Keratinocyte (primary cell): ENCODE results near the gene FKBP1A. TPM values are rescaled to one million over a fixed set of nuclear protein-coding genes. Genes with fewer than 3 reads are reported as not detected.

ENCODE experiments used
- DNase-seq: peaks from one replicate; pipeline ENCODE4 v3.0.0-alpha.2; 2011; ENCODE audit warnings: low read depth, missing footprints, low spot score
- FAIRE-seq: peaks from 2 replicates; lab custom pipeline; 2011; peaks lifted over from hg19 to GRCh38; lab: Jason Lieb, UNC
- H2AFZ ChIP-seq: 2 replicates; pipeline ENCODE4 v1.6.0; 2012; ENCODE audit warnings: low read length, control low read depth, inconsistent platforms; ENCODE audit not compliant: control insufficient read depth
- H3K27ac ChIP-seq: 2 replicates; pipeline ENCODE4 v1.5.1; 2011; ENCODE audit warnings: low read length; ENCODE audit not compliant: control insufficient read depth, insufficient read depth
- H3K27me3 ChIP-seq: 3 replicates; pipeline ENCODE4 v1.6.0; 2011; ENCODE audit warnings: low read length; ENCODE audit not compliant: control insufficient read depth, insufficient read depth; ENCODE audit errors: extremely low read depth
- H3K36me3 ChIP-seq, 2 experiments: 2 replicates in 1 of 2; 3 replicates in 1 of 2; pipeline ENCODE4 v1.5.1; 2011; ENCODE audit warnings: low read length in 2 of 2, mild to moderate bottlenecking in 1 of 2; ENCODE audit not compliant: control insufficient read depth in 2 of 2, insufficient read depth in 2 of 2; ENCODE audit errors: extremely low read depth in 1 of 2
- H3K4me1 ChIP-seq: 3 replicates; pipeline ENCODE4 v1.5.1; 2011; ENCODE audit warnings: low read length; ENCODE audit not compliant: control insufficient read depth, insufficient read depth; ENCODE audit errors: extremely low read depth
- H3K4me2 ChIP-seq: 3 replicates; pipeline ENCODE4 v1.6.0; 2011; ENCODE audit warnings: low read depth, low read length; ENCODE audit not compliant: control insufficient read depth, insufficient read depth; ENCODE audit errors: extremely low read depth
- H3K4me3 ChIP-seq, 3 experiments: fragments of 200-600 bp in 1 of 3; sonication (generic) in 1 of 3; 2 replicates in 2 of 3; 3 replicates in 1 of 3; pipeline ENCODE4 v1.5.1; 2011 to 2016; ENCODE audit warnings: low read length in 3 of 3, mild to moderate bottlenecking in 3 of 3, control low read depth in 2 of 3, inconsistent platforms in 1 of 3, low read depth in 1 of 3, mixed read lengths in 1 of 3, mixed run types in 1 of 3, moderate library complexity in 1 of 3; ENCODE audit not compliant: control insufficient read depth in 2 of 3, insufficient read depth in 2 of 3; ENCODE audit errors: extremely low read depth in 1 of 3
- H3K79me2 ChIP-seq: 2 replicates; pipeline ENCODE4 v1.6.0; 2012; ENCODE audit warnings: low read length; ENCODE audit not compliant: control insufficient read depth, insufficient read depth
- H3K9ac ChIP-seq: 3 replicates; pipeline ENCODE4 v1.6.0; 2011; ENCODE audit warnings: low read length; ENCODE audit not compliant: control insufficient read depth, insufficient read depth; ENCODE audit errors: extremely low read depth
- H3K9me1 ChIP-seq: 3 replicates; pipeline ENCODE4 v1.6.0; 2011; ENCODE audit warnings: low read length; ENCODE audit not compliant: control insufficient read depth, insufficient read depth; ENCODE audit errors: extremely low read depth
- H3K9me3 ChIP-seq: 2 replicates; pipeline ENCODE4 v1.5.1; 2012; ENCODE audit warnings: low read depth, low read length; ENCODE audit not compliant: control insufficient read depth
- H4K20me1 ChIP-seq: 3 replicates; pipeline ENCODE4 v1.6.0; 2011; ENCODE audit warnings: low read length; ENCODE audit not compliant: control insufficient read depth, insufficient read depth; ENCODE audit errors: extremely low read depth
- EZH2 ChIP-seq: IDR thresholded peaks from one replicate; pipeline ENCODE4 v1.6.1; 2012; ENCODE audit warnings: inconsistent platforms, mild to moderate bottlenecking, low read length, moderate library complexity
- dilution Hi-C: fragments of 300-500 bp; cut with MboI; formaldehyde crosslinking; loops from one replicate; pipeline ENCODE4 v1.7.0; 2020; ENCODE audit warnings: low sequenced_read_pairs; ENCODE audit not compliant: extremely low pct_ligation_motif_present
- polyA plus RNA-seq, 5 experiments: library from polyadenylated mRNA; depleted of rRNA in 3 of 5; stranded (reverse) in 3 of 5; stranded (forward) in 1 of 5; unstranded in 1 of 5; fragments of >200 nt; gene quantifications; 1 replicate in 1 of 5; 2 replicates in 3 of 5; 3 replicates in 1 of 5; pipeline versions ENCODE4 v1.2.1 to v1.2.3, GENCODE V29; 2011 to 2012; ENCODE audit warnings: missing spikeins in 2 of 5, low read depth in 1 of 5, low replicate concordance in 1 of 5
- TF ChIP-seq, protein P1 (sequence below), 3 experiments: IDR thresholded peaks in 1 of 3; conservative IDR thresholded peaks in 1 of 3; optimal IDR thresholded peaks in 1 of 3; 2 replicates in 2 of 3; 3 replicates in 1 of 3; pipeline versions ENCODE3 to v1.5.1; 2011; ENCODE audit warnings: low read length in 3 of 3, mild to moderate bottlenecking in 3 of 3, moderate library complexity in 2 of 3, control low read depth in 1 of 3, inconsistent platforms in 1 of 3; ENCODE audit not compliant: insufficient read depth in 2 of 3; ENCODE audit errors: extremely low read depth in 1 of 3

FKBP1A gene
- polyA plus RNA-seq, 1 donor (not counting 4 experiments of a cell fraction or from before 2014, with no cell fraction given): 1,010 TPM

DNA sequence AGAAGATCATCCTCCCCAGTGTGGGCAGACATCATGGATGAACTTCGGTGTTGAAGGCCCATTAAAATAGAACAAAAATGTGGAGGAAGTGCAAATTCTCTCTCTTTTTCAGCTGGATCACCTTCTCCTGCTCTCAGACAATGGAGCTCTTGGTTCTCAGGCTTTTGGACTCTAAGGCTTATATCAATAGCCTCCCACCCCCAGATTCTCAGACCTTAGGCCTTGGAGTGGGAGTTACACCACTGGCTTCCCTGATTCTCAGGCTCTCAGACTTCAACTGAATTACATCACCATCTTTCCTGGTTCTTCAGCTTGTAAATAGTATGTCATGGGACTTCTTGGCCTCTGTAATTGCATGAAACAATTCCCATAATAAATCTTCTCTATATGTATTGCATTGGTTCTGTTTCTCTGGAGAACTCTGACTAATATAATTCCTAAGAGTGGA is 37.2 kb upstream of the FKBP1A start:
- Histone ChIP-seq H3K4me1 (peaks cover 14% of the 10 kb centered on the region), H3K4me2 (no peak overlapping the region), H3K27ac (no peak overlapping the region), H4K20me1 (no peaks in the 10 kb centered on the region), H3K36me3 (no peaks in the 10 kb centered on the region), H3K9ac (no peak overlapping the region), H3K9me3 (no peaks in the 10 kb centered on the region), H2AFZ (no peak overlapping the region), H3K4me3 (no peak overlapping the region), H3K79me2 (no peaks in the 10 kb centered on the region), H3K27me3 (no peaks in the 10 kb centered on the region), H3K9me1 (no peaks in the 10 kb centered on the region)
- DNase-seq: no peak
- FAIRE-seq: no peak
- dilution Hi-C loops: no loop called here
- TF ChIP-seq, protein P1, sequence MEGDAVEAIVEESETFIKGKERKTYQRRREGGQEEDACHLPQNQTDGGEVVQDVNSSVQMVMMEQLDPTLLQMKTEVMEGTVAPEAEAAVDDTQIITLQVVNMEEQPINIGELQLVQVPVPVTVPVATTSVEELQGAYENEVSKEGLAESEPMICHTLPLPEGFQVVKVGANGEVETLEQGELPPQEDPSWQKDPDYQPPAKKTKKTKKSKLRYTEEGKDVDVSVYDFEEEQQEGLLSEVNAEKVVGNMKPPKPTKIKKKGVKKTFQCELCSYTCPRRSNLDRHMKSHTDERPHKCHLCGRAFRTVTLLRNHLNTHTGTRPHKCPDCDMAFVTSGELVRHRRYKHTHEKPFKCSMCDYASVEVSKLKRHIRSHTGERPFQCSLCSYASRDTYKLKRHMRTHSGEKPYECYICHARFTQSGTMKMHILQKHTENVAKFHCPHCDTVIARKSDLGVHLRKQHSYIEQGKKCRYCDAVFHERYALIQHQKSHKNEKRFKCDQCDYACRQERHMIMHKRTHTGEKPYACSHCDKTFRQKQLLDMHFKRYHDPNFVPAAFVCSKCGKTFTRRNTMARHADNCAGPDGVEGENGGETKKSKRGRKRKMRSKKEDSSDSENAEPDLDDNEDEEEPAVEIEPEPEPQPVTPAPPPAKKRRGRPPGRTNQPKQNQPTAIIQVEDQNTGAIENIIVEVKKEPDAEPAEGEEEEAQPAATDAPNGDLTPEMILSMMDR (optimal IDR thresholded peaks at IDR 0.05 in 1 of 3, IDR thresholded peaks at IDR 0.05 in 1 of 3, conservative IDR thresholded peaks at IDR 0.05 in 1 of 3; ENCODE audit: extremely low read depth in 1 of 3, insufficient read depth in 2 of 3, low read length in 3 of 3): no peak
- TF ChIP-seq EZH2: no peak

DNA sequence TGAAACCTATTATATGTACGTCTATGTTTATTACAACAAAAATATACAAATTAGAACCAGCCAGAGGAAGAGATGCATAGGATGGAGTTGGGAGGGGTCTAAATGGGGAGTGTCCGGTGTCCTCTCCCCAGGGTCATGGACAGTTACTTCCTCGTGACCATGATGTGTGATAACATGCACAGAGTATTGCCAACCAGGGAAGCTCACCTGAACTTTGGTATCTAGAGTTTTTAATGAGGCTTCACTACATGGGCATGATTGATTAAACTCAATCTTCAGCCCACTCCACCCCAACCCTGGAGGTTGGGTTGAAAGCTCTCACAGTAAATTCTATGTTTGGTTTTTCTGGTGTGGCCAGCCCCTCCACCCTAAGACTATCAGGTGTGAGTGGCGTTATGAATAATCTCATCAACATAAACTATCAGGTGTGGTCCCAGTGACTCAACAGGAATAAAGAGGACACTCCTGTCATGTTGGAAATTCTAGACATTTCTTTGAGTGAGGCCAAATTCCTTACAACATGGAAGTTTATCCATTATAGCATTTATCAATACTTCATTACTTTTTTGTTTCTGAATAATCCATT is 36.4 kb upstream of the FKBP1A start:
- Histone ChIP-seq H3K9me1 (no peaks in the 10 kb centered on the region), H3K4me2 (no peak overlapping the region), H3K36me3 (no peaks in the 10 kb centered on the region), H3K4me3 (no peak overlapping the region), H3K9me3 (no peaks in the 10 kb centered on the region), H3K27ac (no peak overlapping the region), H3K9ac (no peak overlapping the region), H3K27me3 (no peaks in the 10 kb centered on the region), H3K79me2 (no peaks in the 10 kb centered on the region), H4K20me1 (no peaks in the 10 kb centered on the region), H3K4me1 (peaks cover 16% of the 10 kb centered on the region), H2AFZ (no peak overlapping the region)
- dilution Hi-C loops: no loop called here
- no peak for TF ChIP-seq EZH2
- TF ChIP-seq, protein P1 (optimal IDR thresholded peaks at IDR 0.05 in 1 of 3, IDR thresholded peaks at IDR 0.05 in 1 of 3, conservative IDR thresholded peaks at IDR 0.05 in 1 of 3; ENCODE audit: extremely low read depth in 1 of 3, insufficient read depth in 2 of 3, low read length in 3 of 3): no peak
- DNase-seq (no peak), FAIRE-seq (peak; percentile 71)
